Measurements from ENCODE around the gene DMWD. TPM values are rescaled to one million over a fixed set of nuclear protein-coding genes. Genes with fewer than 3 reads are reported as not detected.
A peak's percentile ranks its signal among the peaks of the same experiment; 100 is the strongest.

The DMWD gene
- total and polyA plus RNA-seq, 2 of the 13 experiments (the other 11 are each of a cell fraction or from before 2014, with no cell fraction given): 10.3 to 14.9 TPM

- no peak for TF ChIP-seq KIAA2018 (CRISPR knock-in tag; IDR thresholded peaks at IDR 0.05; ENCODE audit: borderline replicate concordance)
- no peak for TF ChIP-seq WIZ (CRISPR knock-in tag; IDR thresholded peaks at IDR 0.05)
- TF ChIP-seq ZNF563 (CRISPR knock-in tag; IDR thresholded peaks at IDR 0.05): no peak
- TF ChIP-seq NFIC (IDR thresholded peaks at IDR 0.05; ENCODE audit: low read length): no peak
- no peak for TF ChIP-seq ZNF549 (CRISPR knock-in tag; IDR thresholded peaks at IDR 0.05)
- no peak for TF ChIP-seq ZBTB10 (CRISPR knock-in tag; IDR thresholded peaks at IDR 0.05; ENCODE audit: borderline replicate concordance)
- TF ChIP-seq ZNF652 (CRISPR knock-in tag; IDR thresholded peaks at IDR 0.05; ENCODE audit: borderline replicate concordance, low read depth): no peak
- no peak for TF ChIP-seq KMT2B (CRISPR knock-in tag; IDR thresholded peaks at IDR 0.05)
- no peak for TF ChIP-seq SUZ12 (IDR thresholded peaks at IDR 0.05; ENCODE audit: low read depth, low read length)
- no peak for TF ChIP-seq RXRA (CRISPR knock-in tag; IDR thresholded peaks at IDR 0.05)
- no peak for TF ChIP-seq ZNF280D (CRISPR knock-in tag; IDR thresholded peaks at IDR 0.05)
- TF ChIP-seq RBM22 (optimal IDR thresholded peaks at IDR 0.05; ENCODE audit: low read length): peak; percentile 19
These were observed 28.9 kb upstream of the DMWD start (continued) for GRCh38 chr19:45821570-45821969.
